PC-9 (cell line): ENCODE results near the gene LMF1. TPM values are rescaled to one million over a fixed set of nuclear protein-coding genes. Genes with fewer than 3 reads are reported as not detected.

Experiments used
- BruUV-seq: library from RNA; stranded (reverse); fragments of 400-500 nt; replicated peaks from 2 replicates; lab custom pipeline; 2021; lab: Mats Ljungman, UMichigan
- CTCF ChIA-PET: fragments of 300-600 bp; sonication (Branson Sonifier 250); formaldehyde crosslinking; loops from one replicate; lab custom pipeline; 2022; ENCODE audit warnings: antibody characterized with exemption; lab: Charles Lee
- POLR2A ChIA-PET: fragments of 300-600 bp; sonication (Branson Sonifier 250); formaldehyde crosslinking; loops from one replicate; lab custom pipeline; 2022; ENCODE audit warnings: antibody characterized with exemption; ENCODE audit not compliant: unreplicated experiment; lab: Charles Lee
- DNase-seq, 2 experiments: peaks; one replicate each; pipeline versions ENCODE4 v3.0.0 to v3.0.0-alpha.2; 2015 to 2022; ENCODE audit warnings: mixed read lengths in 1 of 2
- H2AFZ ChIP-seq: fragments of 200-600 bp; sonication (generic); 2 replicates; pipeline ENCODE4 v1.8.1; 2017; ENCODE audit warnings: antibody characterized with exemption
- H3F3A ChIP-seq: fragments of 200-600 bp; sonication (generic); 2 replicates; pipeline ENCODE4 v1.8.1; 2017; ENCODE audit warnings: antibody characterized with exemption, mild to moderate bottlenecking, low read depth; ENCODE audit not compliant: insufficient read depth
- H3K27ac ChIP-seq: fragments of 200-600 bp; sonication (generic); 2 replicates; pipeline ENCODE4 v1.6.1; 2016; ENCODE audit warnings: mixed run types
- H3K27me3 ChIP-seq: fragments of 200-600 bp; sonication (generic); 2 replicates; pipeline ENCODE4 v1.6.1; 2016; ENCODE audit warnings: low read depth, mixed run types; ENCODE audit not compliant: insufficient read depth
- H3K36me3 ChIP-seq: fragments of 200-600 bp; sonication (generic); 2 replicates; pipeline ENCODE4 v1.6.1; 2016; ENCODE audit warnings: low read depth, mixed run types
- H3K4me1 ChIP-seq: fragments of 200-600 bp; sonication (generic); replicated peaks from 2 replicates; pipeline ENCODE4 v1.6.1; 2016; ENCODE audit warnings: mixed run types; ENCODE audit not compliant: insufficient read depth
- H3K4me2 ChIP-seq: fragments of 200-600 bp; sonication (generic); 2 replicates; pipeline ENCODE4 v1.6.1; 2017; ENCODE audit warnings: mixed run types
- H3K4me3 ChIP-seq: fragments of 200-600 bp; sonication (generic); 2 replicates; pipeline ENCODE4 v1.6.1; 2016; ENCODE audit warnings: mixed run types
- H3K79me2 ChIP-seq: fragments of 200-600 bp; sonication (generic); 2 replicates; pipeline ENCODE4 v1.6.1; 2017; ENCODE audit warnings: low read depth, mixed run types
- H3K9me2 ChIP-seq: fragments of 200-600 bp; sonication (generic); 2 replicates; pipeline ENCODE4 v1.8.1; 2017; ENCODE audit warnings: mild to moderate bottlenecking; ENCODE audit not compliant: insufficient read depth
- H3K9me3 ChIP-seq: fragments of 200-600 bp; sonication (generic); 2 replicates; pipeline ENCODE4 v1.8.1; 2016; ENCODE audit warnings: low read depth; ENCODE audit not compliant: insufficient read depth
- H4K20me1 ChIP-seq: fragments of 200-600 bp; sonication (generic); 2 replicates; pipeline ENCODE4 v1.8.1; 2017; ENCODE audit not compliant: insufficient read depth
- EZH2 ChIP-seq: fragments of 200-600 bp; sonication (generic); IDR thresholded peaks from 2 replicates; pipeline ENCODE4 v1.8.0; 2017; ENCODE audit warnings: antibody characterized with exemption, low read depth
- intact Hi-C: fragments of 100-400 bp; cut with micrococcal nuclease; formaldehyde crosslinking; loops from one replicate; pipeline ENCODE4 v1.10.0; 2022; ENCODE audit not compliant: unreplicated experiment
- total RNA-seq: library from RNA; stranded (reverse); gene quantifications from 2 replicates; pipeline ENCODE4 v1.2.3, GENCODE V29; 2021
- TF ChIP-seq, protein P1 (sequence below): fragments of 200-600 bp; sonication (generic); conservative IDR thresholded peaks from 2 replicates; pipeline ENCODE4 v1.6.1; 2017; ENCODE audit warnings: mixed run types, antibody characterized with exemption, mild to moderate bottlenecking, moderate library complexity

The LMF1 gene
- total RNA-seq, 1 experiment from 2014 or later = 31.3 TPM

- Histone ChIP-seq H3K4me3 (no peak overlapping the region), H3K9me3 (no peaks in the 10 kb centered on the region), H3K4me2 (no peak overlapping the region), H3K27ac (no peak overlapping the region), H3K4me1 (no peaks in the 10 kb centered on the region), H4K20me1 (no peaks in the 10 kb centered on the region), H2AFZ (no peak overlapping the region), H3K27me3 (peaks cover 80% of the 10 kb centered on the region), H3F3A (peaks cover 3% of the 10 kb centered on the region; the same call in 1 of the 2 replicates), H3K79me2 (no peaks in the 10 kb centered on the region), H3K36me3 (no peaks in the 10 kb centered on the region), H3K9me2 (no peaks in the 10 kb centered on the region)
- DNase-seq = no peak
- CTCF ChIA-PET = no interaction called here
- no TSS peak for BruUV-seq
- no peak for TF ChIP-seq EZH2
- TF ChIP-seq, protein P1, sequence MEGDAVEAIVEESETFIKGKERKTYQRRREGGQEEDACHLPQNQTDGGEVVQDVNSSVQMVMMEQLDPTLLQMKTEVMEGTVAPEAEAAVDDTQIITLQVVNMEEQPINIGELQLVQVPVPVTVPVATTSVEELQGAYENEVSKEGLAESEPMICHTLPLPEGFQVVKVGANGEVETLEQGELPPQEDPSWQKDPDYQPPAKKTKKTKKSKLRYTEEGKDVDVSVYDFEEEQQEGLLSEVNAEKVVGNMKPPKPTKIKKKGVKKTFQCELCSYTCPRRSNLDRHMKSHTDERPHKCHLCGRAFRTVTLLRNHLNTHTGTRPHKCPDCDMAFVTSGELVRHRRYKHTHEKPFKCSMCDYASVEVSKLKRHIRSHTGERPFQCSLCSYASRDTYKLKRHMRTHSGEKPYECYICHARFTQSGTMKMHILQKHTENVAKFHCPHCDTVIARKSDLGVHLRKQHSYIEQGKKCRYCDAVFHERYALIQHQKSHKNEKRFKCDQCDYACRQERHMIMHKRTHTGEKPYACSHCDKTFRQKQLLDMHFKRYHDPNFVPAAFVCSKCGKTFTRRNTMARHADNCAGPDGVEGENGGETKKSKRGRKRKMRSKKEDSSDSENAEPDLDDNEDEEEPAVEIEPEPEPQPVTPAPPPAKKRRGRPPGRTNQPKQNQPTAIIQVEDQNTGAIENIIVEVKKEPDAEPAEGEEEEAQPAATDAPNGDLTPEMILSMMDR = no peak
- POLR2A ChIA-PET = no interaction called here
- intact Hi-C loops = no loop called here
Measured at GRCh38 chr16:847151-847550, 123.6 kb downstream of the LMF1 start.

- H3K9me3 ChIP-seq = no peaks in the 10 kb centered on the region
Measured at GRCh38 chr16:845351-845745, 125.4 kb downstream of the LMF1 start.

GRCh38 chr16:844638-845350 lies 126.0 kb downstream of the LMF1 start:
- H3K27ac ChIP-seq = no peak overlapping the region
- no TSS peak for BruUV-seq
- H3K9me2 ChIP-seq = no peaks in the 10 kb centered on the region
- intact Hi-C loops = no loop called here
- H3K4me3 ChIP-seq = no peak overlapping the region
- DNase-seq = no peak
- ChIA-PET CTCF (no interaction called here), POLR2A (no interaction called here)
- H3K36me3 ChIP-seq = no peaks in the 10 kb centered on the region
- peaks cover 80% of the 10 kb centered on the region for H3K27me3 ChIP-seq
- H3K79me2 ChIP-seq = no peaks in the 10 kb centered on the region
- no peak overlapping the region for H3K4me2 ChIP-seq
- H3K9me3 ChIP-seq = no peaks in the 10 kb centered on the region
- no peak overlapping the region for H2AFZ ChIP-seq
- H4K20me1 ChIP-seq = no peaks in the 10 kb centered on the region
- no peaks in the 10 kb centered on the region for H3K4me1 ChIP-seq
- H3F3A ChIP-seq = peaks cover 3% of the 10 kb centered on the region; the same call in 1 of the 2 replicates
- TF ChIP-seq EZH2 = no peak
- TF ChIP-seq, protein P1 = no peak

More at GRCh38 chr16:845351-845745, 125.4 kb downstream of the LMF1 start:
- Histone ChIP-seq H3K9me2 (no peaks in the 10 kb centered on the region), H3K4me2 (no peak overlapping the region), H3K27ac (no peak overlapping the region), H3K27me3 (peaks cover 80% of the 10 kb centered on the region), H2AFZ (no peak overlapping the region), H3F3A (peaks cover 3% of the 10 kb centered on the region; the same call in 1 of the 2 replicates), H3K4me3 (no peak overlapping the region), H4K20me1 (no peaks in the 10 kb centered on the region), H3K79me2 (no peaks in the 10 kb centered on the region), H3K36me3 (no peaks in the 10 kb centered on the region), H3K4me1 (no peaks in the 10 kb centered on the region)
- TF ChIP-seq, protein P1 = no peak
- TF ChIP-seq EZH2 = no peak
- POLR2A ChIA-PET = no interaction called here
- no peak for DNase-seq
- intact Hi-C loops = no loop called here
- CTCF ChIA-PET = no interaction called here
- no TSS peak for BruUV-seq
